ENCODE measurements around the gene PPARGC1A.

Gene PPARGC1A

DNA sequence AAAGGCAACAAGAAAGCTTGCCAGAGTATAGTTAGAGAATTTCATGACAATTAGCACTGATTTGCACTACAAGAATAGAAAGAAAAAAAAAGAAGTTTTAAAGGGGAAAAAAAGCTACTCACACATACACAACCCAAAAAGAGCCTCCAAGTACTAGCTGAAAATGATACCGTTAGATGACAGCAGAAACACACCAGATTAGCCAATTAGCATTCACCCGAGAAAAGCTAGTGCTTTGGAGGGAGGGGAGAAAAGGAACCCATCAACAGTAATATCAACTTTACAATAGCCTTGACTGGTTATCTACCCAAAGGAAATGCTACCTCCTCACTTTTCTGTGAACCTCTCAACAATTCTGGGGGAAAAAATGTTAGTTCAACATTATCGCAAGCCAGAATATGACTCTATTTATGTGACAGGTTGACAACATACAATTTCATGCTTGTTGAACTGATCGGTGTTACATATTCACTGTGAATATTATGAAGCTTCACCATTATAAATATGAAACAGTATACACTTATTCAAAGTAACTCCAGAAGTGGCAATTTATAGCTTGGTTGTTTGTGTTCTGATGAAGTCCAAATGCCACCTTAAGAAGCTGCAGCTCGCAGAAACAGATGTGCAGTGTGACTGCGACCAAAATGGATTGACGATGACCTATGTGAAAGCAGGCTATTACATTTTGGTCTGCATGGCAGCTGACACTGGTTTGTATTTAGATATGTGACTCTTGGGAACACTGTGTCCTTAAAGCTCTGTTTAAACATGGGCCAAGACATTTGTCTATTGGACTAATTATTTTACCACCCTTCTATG lies 15.9 kb downstream of the PPARGC1A start:
- DNase-seq (ENCODE audit: low read depth, low spot score) = no peak
- TF ChIP-seq, protein P1, sequence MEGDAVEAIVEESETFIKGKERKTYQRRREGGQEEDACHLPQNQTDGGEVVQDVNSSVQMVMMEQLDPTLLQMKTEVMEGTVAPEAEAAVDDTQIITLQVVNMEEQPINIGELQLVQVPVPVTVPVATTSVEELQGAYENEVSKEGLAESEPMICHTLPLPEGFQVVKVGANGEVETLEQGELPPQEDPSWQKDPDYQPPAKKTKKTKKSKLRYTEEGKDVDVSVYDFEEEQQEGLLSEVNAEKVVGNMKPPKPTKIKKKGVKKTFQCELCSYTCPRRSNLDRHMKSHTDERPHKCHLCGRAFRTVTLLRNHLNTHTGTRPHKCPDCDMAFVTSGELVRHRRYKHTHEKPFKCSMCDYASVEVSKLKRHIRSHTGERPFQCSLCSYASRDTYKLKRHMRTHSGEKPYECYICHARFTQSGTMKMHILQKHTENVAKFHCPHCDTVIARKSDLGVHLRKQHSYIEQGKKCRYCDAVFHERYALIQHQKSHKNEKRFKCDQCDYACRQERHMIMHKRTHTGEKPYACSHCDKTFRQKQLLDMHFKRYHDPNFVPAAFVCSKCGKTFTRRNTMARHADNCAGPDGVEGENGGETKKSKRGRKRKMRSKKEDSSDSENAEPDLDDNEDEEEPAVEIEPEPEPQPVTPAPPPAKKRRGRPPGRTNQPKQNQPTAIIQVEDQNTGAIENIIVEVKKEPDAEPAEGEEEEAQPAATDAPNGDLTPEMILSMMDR (IDR thresholded peaks at IDR 0.05; ENCODE audit: low read depth, low read length) = no peak
- in situ Hi-C loops (cut with HindIII; ENCODE audit: low sequenced_read_pairs) = no loop called here
- H3K4me3 ChIP-seq (ENCODE audit: low read depth, low read length) = no peak overlapping the region

DNA sequence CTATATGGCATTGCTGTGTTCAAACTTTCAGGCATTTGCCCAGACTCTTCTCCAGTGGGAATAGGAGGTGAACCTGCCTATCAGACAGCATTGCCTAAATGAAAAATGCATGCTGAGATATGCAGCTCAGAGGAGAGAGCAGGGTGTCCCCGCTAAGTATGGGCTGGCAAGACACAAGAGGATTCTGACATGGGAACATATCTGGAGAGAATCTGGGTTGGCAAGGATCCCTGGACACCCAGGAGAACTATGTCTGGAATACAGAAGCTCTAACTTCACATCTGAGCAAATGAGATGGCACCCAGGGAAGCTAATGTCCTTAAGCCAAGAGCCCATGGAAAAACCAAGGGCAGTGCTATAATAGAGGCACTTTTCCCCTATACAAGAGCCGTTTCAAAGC lies 18.4 kb downstream of the PPARGC1A start:
- in situ Hi-C loops (cut with HindIII; ENCODE audit: low sequenced_read_pairs) = no loop called here
- H3K4me3 ChIP-seq (ENCODE audit: low read depth, low read length) = no peak overlapping the region
- DNase-seq (ENCODE audit: low read depth, low spot score) = no peak
- TF ChIP-seq, protein P1 (IDR thresholded peaks at IDR 0.05; ENCODE audit: low read depth, low read length) = no peak

DNA sequence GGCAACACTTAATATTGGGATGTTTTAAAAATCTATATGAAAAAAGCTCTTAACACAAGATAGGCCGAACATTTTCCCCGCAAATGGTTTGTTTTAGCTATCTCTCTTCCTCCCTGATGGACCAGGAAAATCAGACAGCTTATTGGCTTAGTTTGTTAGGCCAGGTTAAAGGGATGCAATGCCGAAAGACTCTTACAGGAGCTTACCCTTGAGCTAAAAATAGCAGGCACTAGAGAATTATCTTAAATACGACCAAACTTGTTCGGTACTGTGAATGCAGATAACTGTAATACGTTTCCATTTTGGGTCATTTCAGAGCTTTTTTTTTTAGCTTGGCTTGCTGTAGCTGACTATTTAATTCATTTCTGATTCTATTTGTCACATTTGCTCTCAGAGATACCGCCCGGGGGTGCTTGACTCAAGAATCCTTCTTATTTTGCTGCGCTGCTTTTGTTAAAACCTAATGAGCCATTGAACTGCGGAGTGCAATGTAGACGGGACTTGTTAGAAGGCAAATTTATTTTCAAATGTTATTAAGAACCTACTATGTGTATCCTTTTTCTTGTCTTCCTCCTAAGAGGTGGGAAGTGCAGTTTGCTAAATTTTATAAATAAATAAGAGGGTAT lies 23.3 kb downstream of the PPARGC1A start:
- in situ Hi-C loops (cut with HindIII; ENCODE audit: low sequenced_read_pairs) = no loop called here
- TF ChIP-seq, protein P1 (IDR thresholded peaks at IDR 0.05; ENCODE audit: low read depth, low read length) = no peak
- no peak for DNase-seq (ENCODE audit: low read depth, low spot score)
- no peak overlapping the region for H3K4me3 ChIP-seq (ENCODE audit: low read depth, low read length)

DNA sequence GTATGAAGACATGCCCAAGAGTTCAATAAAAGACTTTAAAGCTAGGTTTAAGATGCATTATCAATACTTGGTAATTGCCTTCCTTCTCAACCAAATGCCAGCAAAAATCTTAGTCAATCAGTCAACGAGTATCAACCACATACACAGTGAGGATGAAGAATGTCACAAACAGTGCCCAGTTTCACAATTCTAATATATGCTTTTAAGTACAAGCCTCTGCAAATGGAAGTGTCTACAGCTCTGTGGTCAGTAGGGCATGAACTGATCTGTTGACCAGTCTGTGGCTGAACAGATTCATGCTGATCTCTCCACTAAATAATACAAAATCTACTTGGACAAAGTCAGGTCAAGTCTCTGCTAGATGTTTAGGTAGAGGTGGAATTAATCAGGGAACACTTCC lies 27.9 kb downstream of the PPARGC1A start:
- H3K4me3 ChIP-seq (ENCODE audit: low read depth, low read length) = no peak overlapping the region
- in situ Hi-C loops (cut with HindIII; ENCODE audit: low sequenced_read_pairs) = no loop called here
- DNase-seq (ENCODE audit: low read depth, low spot score) = no peak
- TF ChIP-seq, protein P1 (IDR thresholded peaks at IDR 0.05; ENCODE audit: low read depth, low read length) = no peak

DNA sequence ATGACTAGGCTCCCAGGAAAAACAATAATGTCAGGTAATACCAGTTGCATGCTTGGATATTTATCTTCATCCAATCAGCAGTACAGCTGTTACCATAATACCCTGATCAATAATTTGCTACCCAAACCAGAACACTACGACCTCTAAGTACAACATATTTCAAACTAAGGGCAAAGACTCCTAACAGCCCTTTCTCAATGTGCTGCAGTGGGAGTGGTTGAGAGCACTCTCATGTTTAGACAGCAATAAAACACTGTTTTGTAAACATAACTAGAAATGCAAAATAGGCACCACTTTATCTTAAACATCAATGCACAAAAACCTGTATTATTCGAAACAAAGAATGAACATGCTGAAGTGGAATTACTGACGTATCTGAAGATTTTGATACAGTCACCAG lies 28.9 kb downstream of the PPARGC1A start:
- H3K4me3 ChIP-seq (ENCODE audit: low read depth, low read length) = no peak overlapping the region
- TF ChIP-seq, protein P1 (IDR thresholded peaks at IDR 0.05; ENCODE audit: low read depth, low read length) = no peak
- no peak for DNase-seq (ENCODE audit: low read depth, low spot score)
- in situ Hi-C loops (cut with HindIII; ENCODE audit: low sequenced_read_pairs) = no loop called here

DNA sequence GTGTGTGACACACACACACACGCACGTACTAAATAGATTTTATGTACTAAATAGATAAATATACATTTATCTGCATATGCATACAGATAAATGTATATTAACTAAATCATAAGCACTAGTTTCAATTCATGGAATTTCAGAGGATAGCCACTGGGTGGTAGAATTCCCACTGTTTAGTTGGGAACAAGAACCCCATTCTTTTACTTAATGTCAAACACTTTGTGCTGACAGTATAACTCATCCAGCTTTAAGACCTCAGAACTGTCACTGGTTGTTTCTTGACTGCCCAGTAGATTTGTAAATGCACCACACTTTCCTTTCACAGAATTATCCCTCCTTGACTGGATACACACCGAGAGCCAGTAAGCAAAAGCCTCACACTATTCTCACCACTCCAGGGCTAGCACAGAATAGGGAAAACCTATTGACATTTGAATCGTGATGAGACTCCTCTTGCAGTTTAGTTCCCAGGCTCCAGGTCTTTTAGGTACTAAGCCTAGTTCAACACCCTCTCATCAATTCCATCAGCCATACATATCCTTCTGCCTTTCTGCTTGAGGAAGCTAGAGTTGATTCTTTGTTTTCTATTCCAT lies 32.4 kb downstream of the PPARGC1A start:
- DNase-seq (ENCODE audit: low read depth, low spot score) = peak; percentile 43
- in situ Hi-C loops (cut with HindIII; ENCODE audit: low sequenced_read_pairs) = no loop called here

More for the DNA sequence above, 32.4 kb downstream of the PPARGC1A start:
- H3K4me3 ChIP-seq (ENCODE audit: low read depth, low read length) = no peak overlapping the region
- TF ChIP-seq, protein P1 (IDR thresholded peaks at IDR 0.05; ENCODE audit: low read depth, low read length) = peak; percentile 30
